Bone marrow (tissue), 2 donors: ENCODE results near the gene ZEB1.
"Not testable (repeated sequence)": the region's sequence is repeated elsewhere in the genome, so short reads cannot be mapped to it uniquely, and the experiment has no call there.

Experiments
- DNase-seq, 2 donors: peaks; one replicate each; lab custom pipeline; 2025; lab: John Stamatoyannopoulos, UW

ZEB1 gene

GRCh38 chr10:31318382-31318853, 598 bp upstream of the ZEB1 start:
- peak; percentile 46 to 88 for DNase-seq

DNA sequence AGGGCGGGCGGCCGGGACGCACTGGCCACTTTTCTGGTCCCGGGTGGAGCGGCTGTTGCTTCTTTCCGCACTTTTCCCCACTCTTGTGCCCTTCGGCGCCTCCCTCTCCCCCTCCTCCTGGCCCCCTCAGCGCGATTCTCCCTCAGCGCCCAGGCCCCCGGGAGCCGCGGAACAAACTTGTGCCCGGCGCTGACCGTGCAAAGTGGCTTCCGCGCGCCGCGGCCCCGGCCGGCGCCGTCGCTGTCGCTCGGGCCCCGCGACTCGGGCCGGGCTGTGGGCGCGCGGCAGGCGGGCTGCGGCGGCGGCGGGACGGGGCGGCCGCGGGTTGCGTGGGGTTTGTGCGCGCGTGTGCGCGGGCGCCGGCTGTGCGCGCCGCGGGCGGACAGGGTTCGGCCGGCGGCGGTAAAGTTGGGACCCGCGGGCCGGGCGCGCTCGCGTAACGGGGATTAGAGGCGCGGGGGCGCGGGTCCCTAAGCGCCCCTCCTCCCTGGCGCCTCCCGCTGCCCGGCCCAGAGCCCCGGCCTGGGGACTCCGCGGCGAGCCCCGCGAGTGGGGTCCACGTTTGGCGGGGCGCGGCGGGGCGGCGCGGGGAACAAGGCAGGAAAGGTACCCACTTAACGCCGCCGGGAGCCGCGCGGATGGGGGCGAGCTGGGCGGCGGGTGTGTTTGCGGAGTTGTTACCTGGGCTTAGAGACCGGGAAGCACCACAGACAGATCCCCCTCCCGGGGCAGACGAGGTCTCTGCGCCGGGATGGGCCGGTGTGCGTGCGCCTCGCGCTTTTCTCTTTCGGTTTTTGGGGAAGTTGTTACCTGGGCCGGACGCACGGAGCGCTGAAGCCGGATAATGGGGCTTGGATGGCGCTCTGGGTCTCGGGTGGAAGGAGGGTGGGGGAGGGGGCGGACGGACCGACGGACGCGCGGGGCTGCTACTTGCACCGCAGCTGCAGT, 860 bp downstream of the ZEB1 start:
- DNase-seq, result peak in 1 of 2 donors; percentile 65

DNA sequence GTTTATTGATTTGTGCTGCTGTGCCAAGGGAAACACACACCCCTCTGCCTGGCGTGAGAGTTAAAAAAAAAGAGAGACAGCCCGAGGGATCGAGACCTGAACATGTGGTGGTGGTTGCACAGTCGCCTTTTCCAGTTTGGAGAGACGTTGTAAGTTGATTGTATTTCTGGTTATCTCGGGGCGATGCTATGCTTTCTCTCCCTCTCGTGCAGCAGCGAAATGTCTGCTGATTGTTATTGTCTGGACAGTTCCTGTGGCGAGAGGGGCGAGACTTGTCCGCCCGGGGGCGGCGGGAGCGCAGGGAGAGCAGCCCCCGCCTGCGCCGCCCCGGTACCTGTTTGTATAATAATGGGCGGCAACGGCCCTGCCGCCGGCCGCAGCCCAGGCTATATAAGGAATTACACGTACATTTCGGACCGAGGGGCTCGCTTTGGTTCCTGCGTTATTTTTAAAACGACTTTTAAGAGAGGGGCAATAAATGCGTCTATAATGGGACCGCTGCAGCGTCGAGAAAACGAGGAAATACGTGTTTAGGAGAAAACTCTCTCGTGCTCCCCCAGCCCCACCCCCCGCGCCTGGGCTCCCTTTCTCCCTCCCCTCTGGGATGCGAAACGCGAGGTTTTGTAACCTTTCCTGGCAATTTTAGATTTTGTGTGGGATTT, 1.7 kb downstream of the ZEB1 start:
- peak in 1 of 2 donors; percentile 23 for DNase-seq

DNA sequence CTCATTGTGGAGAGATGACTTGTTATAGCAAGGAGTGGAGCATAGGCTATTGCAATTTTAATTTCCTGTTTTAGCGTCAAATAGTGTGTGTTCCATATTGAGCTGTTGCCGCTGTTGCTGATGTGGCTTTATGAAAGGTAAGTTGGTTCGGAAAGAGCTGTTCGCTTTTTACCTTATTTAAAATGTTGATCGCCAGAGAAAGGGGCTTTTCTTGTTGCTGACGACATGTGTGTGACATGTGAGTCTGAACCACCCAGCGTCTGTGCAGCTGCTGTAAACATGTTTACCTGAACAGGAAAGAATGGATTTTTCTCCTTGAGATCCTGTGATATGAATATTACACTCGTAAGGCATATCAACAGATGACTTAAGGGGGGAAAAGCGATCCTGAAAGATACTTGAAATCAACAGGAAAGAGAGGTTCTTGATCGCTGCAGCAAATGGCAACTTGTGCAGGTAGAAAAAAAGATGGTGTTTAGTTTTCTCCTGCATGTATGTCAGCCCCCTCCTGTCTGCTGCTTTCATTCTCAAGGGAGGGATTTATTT, 2.5 kb downstream of the ZEB1 start:
- no peak for DNase-seq

DNA sequence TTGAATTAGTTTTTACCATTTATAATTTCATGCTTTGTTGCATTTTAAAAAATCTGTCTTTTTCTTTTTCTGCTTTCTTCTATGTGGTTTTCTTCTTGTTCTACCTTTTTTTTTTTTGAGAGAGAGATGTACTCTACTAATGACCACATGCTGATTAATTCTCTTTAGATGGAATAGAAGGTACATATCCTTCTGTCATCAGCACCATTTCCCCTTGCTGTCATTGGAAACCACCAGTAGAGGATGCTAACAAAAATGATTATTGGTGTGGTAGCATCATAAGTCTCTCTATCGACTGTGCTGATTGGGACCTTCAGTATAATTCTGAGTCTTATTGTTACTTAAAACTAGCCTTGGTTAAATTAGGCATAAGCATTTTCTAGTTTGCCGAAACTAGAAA, 3.6 kb downstream of the ZEB1 start:
- no peak for DNase-seq

GRCh38 chr10:31340343-31340742, 21.3 kb downstream of the ZEB1 start:
- no peak for DNase-seq

GRCh38 chr10:31341552-31341951, 22.5 kb downstream of the ZEB1 start:
- DNase-seq, result no peak

DNA sequence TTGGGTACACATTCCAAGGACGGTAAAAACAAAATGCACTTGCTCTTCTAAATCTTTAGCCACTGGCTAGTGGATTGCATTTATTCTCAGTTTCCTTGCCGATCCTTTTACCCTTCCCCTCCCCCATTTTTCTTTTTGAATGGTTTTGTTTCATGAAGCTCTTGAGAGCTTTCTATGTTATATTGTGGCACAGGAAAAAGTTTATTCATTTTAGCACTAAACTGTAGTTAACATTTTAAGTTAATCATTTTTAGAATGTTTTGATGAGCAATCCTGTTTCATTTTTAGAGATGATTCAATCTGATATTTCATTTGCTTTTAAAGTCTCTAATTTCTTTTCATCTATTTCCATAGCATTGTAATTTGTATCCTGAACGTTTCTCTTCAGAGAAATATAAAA, 24.0 kb downstream of the ZEB1 start:
- no peak for DNase-seq

DNA sequence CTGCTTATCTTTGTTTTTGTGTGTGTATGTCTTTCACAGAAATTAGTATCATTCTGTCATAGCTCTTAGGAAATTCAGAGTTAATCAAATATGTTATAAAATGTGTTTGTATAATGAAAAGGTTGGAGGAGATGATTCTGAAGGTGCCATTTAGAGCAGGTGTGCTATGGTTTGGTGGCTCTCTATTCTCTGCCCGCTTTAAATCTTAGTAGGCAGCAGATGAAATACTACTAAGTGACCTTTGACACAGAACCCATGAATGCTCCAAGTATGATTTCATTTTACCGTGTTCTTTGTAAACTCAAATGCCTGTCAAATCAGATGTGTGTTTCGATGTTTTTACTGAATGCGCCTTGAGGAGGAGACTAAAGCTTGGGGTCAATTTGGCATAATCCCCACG, 24.5 kb downstream of the ZEB1 start:
- no peak for DNase-seq

- DNase-seq, result no peak
Observed at GRCh38 chr10:31345886-31346285, 26.9 kb downstream of the ZEB1 start.

DNA sequence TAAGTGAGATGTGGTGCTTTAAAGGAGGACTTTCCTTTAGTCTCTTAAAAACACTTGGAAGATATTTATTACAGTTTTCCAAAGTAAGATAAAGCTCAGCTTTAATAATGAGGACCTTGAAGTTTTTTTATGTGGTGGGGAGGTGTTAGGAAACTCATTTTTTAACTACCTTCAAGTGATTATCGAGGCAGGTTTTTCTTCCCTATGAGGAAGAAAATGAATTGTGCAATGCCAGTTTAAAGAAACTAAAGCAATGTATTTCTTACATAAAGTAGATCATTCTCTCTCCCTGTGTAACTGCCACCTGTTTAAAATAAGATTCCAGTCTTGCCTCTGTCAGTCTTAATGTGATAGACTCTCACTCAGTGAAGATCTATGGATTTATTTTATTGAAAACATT, 27.9 kb downstream of the ZEB1 start:
- no peak for DNase-seq

DNA sequence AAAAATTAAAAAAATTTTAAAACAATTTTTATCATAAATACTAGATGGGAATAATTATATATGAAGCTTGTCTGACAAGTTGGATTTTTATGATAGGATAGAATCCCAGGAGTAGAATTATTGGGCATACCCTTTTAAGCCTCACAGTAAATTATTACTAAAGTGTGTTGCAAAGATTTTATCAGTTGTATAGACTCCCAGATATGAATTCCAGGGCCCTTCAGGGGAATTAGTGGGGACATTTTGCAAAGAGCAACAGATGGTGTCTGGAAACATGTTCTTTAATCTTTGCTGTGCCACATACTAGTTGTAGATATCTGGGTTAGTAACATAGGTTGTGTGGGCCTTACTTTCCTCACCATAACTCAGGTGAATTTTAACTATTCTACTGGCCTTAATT, 28.7 kb downstream of the ZEB1 start:
- no peak for DNase-seq

DNA sequence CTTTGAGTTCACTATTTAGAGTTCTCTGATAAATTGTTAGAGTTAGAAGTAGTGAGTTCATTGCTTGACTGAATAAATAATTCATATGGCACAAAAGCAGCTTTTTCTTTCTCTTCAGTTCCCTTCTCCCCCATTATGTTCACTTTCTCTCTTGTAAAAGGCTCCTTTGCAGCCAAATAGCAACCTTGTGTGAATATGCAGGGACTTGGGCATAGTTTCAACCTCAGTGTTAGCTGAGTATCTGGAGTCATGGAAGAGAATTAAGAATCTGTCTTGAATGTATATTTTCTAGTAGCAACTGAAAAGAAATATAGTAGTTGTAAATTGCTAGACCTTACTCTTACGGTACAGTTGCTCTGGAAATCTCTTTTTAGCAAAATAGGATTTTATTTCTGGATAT, 31.9 kb downstream of the ZEB1 start:
- DNase-seq, result no peak

- no peak for DNase-seq
Observed at GRCh38 chr10:31352436-31353226, 33.6 kb downstream of the ZEB1 start.

DNA sequence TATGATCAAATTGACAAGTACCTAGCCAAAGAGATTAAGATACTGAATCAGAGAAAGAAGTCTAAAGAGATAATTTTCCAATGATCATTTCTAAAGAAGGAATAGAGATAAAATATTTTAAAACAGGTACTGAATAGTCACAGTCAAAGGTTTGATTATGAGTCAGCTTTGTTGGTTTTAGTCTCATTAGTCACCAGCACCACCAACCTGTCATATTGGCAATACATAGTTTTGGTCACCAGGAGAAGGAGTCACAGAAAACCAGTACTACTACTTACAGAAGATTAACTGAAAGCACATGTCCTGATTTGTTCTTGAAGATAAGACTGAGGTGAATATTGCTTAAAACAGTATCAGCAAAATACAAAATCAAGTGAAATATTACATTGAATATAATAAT, 34.6 kb downstream of the ZEB1 start:
- DNase-seq, result peak in 1 of 2 donors; percentile 77

DNA sequence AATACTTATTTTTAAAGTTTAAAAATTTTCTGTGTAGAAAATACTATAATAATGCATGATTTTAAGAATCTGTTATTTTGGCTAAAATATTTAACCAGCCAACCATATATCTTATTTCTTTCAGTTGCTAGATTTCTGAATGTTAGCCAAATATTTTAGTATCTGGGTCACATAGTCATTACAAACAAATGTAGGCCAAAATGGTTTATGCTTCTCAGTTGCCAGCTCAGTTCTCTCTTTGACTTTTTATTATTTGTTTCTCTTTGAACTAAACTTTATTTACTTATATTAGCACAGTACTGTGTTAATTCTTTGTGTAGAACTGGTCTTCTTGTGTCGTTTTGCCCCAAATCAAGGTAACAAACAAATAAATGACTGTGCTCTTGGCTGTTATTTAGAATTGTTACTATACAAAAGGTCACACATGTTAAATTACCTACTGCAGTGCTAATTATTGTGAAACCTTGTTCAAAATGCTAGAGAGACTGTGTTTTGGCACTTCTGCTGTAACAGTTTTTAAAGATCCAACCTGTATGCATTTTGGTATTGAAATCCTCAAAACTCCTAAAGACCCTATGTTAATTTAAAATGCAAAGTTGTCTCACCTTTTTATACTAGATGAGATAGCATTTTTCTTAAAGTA, 39.8 kb downstream of the ZEB1 start:
- DNase-seq, result no peak

- DNase-seq, result no peak
Observed at GRCh38 chr10:31359979-31360378, 41.0 kb downstream of the ZEB1 start.

GRCh38 chr10:31361475-31361874, 42.5 kb downstream of the ZEB1 start:
- not testable (repeated sequence) for DNase-seq

DNA sequence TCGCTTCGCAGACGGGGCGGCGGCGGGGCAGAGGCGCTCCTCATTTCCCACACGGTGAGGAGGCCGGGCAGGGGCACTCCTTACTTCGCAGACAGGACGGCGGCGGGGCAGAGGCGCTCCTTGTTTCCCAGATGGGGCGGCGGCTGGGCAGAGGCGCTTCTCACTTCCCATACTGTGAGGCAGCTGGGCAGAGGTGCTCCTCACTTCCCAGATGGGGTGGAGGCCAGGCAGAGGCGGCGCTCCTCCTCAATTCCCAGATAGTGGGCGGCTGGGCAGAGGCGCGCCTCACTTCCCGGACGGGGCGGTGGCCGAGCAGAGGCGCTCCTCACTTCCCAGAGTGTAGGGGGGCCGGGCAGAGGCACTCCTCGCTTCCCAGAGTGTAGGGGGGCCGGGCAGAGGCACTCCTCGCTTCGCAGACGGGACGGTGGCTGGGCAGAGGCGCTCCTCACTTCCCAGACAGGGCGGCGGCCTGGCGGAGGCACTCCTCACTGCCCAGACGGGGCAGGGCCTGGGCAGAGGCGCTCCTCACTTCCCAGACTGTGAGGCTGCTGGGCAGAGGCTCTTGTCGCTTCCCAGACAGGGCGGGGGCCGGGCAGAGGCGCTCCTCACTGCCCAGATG, 43.1 kb downstream of the ZEB1 start:
- no peak for DNase-seq

DNA sequence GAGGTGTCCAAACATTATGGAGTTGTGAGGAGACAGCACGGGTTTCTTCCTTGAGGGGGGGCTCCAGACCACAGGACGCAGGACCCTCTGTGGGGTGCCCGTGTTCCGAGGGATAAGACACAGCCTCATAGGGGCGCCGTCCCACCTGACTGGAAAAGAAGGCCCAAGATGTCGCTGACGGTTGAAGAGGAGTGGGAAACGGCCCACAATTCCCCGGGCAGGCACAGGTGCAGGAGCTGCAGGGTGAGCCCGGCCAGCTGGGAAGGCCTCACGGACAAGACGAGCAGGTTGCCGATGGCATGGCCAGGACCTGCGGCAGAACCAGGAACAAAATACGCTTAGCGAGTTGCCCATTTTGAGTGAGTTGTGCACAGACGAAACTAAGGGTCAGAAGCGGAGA, 44.7 kb downstream of the ZEB1 start:
- DNase-seq, result not testable (repeated sequence)

DNA sequence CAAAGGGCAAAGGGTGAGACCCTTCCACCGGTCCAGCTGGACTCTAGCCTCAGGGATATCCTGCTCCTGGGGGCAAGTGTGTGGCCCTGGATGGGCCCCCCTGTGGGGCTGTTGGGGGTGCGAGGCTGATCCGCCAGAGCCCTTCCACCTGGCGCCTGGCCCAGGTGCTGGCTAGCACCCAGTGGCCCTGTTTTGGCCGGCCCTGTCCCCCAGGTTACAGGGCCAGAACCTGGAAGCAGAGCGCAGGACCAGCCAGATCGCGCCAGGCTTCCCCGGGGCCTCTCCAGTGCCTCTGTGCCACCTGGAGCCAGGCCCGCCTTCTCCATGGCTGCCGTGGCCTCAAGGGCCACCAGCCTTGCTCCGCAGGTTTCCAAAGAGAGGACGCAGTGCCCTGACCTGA, 45.2 kb downstream of the ZEB1 start:
- DNase-seq, result not testable (repeated sequence)
